MCF 10A (cell line): ENCODE data around the gene GSG1L. TPM values are rescaled to one million over a fixed set of nuclear protein-coding genes. Genes with fewer than 3 reads are reported as not detected.
A peak's percentile ranks its signal among the peaks of the same experiment; 100 is the strongest.

Experiments
- Bru-seq: library from RNA; stranded (reverse); fragments of 400-500 nt; gene quantifications from one replicate; lab custom pipeline; 2021; lab: Mats Ljungman, UMichigan
- BruChase-seq, 2 experiments: library from RNA; stranded (reverse); fragments of 400-500 nt; gene quantifications; one replicate each; lab custom pipeline; 2021; lab: Mats Ljungman, UMichigan
- BruUV-seq: library from RNA; stranded (reverse); fragments of 400-500 nt; replicated peaks from 2 replicates; lab custom pipeline; 2021; lab: Mats Ljungman, UMichigan
- CTCF ChIA-PET: fragments of 300-600 bp; sonication (Branson Sonifier 250); formaldehyde crosslinking; extraction: SDS; loops from one replicate; lab custom pipeline; 2021; ENCODE audit warnings: antibody characterized with exemption, inconsistent platforms; lab: Yijun Ruan, JAX
- POLR2A ChIA-PET: fragments of 300-600, 350-650 bp; sonication (Branson Sonifier 250); formaldehyde crosslinking; extraction: SDS; loops from one replicate; lab custom pipeline; 2020; ENCODE audit warnings: antibody characterized with exemption, inconsistent platforms; lab: Yijun Ruan, JAX
- DNase-seq: peaks from one replicate; pipeline ENCODE4 v3.0.0-alpha.2; 2018; ENCODE audit not compliant: unreplicated experiment
- H3K27ac Mint-ChIP-seq: one replicate; pipeline ENCODE4 v1.8.0; 2022; ENCODE audit warnings: mild to moderate bottlenecking, low read depth, mixed read lengths; ENCODE audit not compliant: unreplicated experiment
- H3K27me3 Mint-ChIP-seq: one replicate; pipeline ENCODE4 v1.8.0; 2022; ENCODE audit warnings: mixed read lengths; ENCODE audit not compliant: insufficient read depth, unreplicated experiment
- H3K36me3 Mint-ChIP-seq: one replicate; pipeline ENCODE4 v1.8.0; 2022; ENCODE audit warnings: mild to moderate bottlenecking, moderate library complexity, mixed read lengths; ENCODE audit not compliant: insufficient read depth, unreplicated experiment
- H3K4me1 Mint-ChIP-seq: one replicate; pipeline ENCODE4 v1.8.0; 2022; ENCODE audit warnings: mixed read lengths; ENCODE audit not compliant: insufficient read depth, unreplicated experiment
- H3K4me3 Mint-ChIP-seq: one replicate; pipeline ENCODE4 v1.8.0; 2022; ENCODE audit warnings: mild to moderate bottlenecking, moderate library complexity, mixed read lengths; ENCODE audit not compliant: unreplicated experiment
- H3K9me3 Mint-ChIP-seq: one replicate; pipeline ENCODE4 v1.8.0; 2022; ENCODE audit warnings: mixed read lengths; ENCODE audit not compliant: unreplicated experiment
- intact Hi-C: fragments of 100-400 bp; cut with micrococcal nuclease; formaldehyde crosslinking; loops from 2 replicates; pipeline ENCODE4 v1.14.1; 2022
- long read RNA-seq: library from polyadenylated mRNA; stranded (forward); transcript quantifications from one replicate; pipeline ENCODE4 v2.0.0, GENCODE V29; 2022
- total RNA-seq: library from RNA; stranded (reverse); gene quantifications from 2 replicates; pipeline ENCODE4 v1.2.3, GENCODE V29; 2022
- TF ChIP-seq, protein P1 (sequence below): fragments of 200-600 bp; IDR thresholded peaks from one replicate; pipeline ENCODE4 v1.8.0; 2022; ENCODE audit warnings: antibody characterized with exemption, mild to moderate bottlenecking; ENCODE audit not compliant: unreplicated experiment

The GSG1L gene
- total RNA-seq: not detected in 2 replicates
- percentile 2 among the genes with signal in this experiment for Bru-seq, nascent RNA
- percentile 3 among the genes with signal in this experiment for BruChase-seq, experiment 1, labeled RNA remaining after a 6-hour chase
- BruChase-seq, experiment 2, labeled RNA remaining after a 2-hour chase: percentile 4 among the genes with signal in this experiment
- long read RNA-seq: 0 reads

DNA sequence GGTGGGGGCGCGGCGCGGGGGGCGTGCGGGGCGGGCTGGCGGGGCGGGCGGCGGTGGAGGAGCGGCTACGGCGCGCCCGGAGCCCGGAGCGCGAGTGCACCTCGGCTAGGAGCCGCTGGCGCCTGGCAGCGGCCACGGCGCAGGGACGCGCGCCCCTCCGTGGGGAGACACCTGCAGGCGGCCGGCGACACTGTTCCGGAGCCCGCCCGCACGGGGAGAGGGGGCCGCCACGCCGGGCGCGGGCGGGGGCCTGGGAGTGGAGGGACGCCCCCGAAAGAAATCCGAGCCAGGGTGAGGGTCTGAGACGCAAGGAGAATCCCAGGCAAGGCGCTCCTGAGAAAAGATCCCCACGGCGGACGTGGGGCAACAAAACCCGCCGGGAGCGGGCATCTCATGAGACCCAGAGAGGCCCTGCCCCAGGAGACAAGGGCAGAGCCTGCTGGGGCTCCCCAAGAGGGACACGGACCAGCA lies at the start of gene GSG1L:
Gene GSG1L, minus strand, starts transcription at position 124 of the 471 bp plus-strand sequence. CDS start 290 bp downstream, outside the sequence.
- H3K36me3 Mint-ChIP-seq: no peaks in the 10 kb centered on the region
- H3K9me3 Mint-ChIP-seq: no peaks in the 10 kb centered on the region
- TF ChIP-seq, protein P1, sequence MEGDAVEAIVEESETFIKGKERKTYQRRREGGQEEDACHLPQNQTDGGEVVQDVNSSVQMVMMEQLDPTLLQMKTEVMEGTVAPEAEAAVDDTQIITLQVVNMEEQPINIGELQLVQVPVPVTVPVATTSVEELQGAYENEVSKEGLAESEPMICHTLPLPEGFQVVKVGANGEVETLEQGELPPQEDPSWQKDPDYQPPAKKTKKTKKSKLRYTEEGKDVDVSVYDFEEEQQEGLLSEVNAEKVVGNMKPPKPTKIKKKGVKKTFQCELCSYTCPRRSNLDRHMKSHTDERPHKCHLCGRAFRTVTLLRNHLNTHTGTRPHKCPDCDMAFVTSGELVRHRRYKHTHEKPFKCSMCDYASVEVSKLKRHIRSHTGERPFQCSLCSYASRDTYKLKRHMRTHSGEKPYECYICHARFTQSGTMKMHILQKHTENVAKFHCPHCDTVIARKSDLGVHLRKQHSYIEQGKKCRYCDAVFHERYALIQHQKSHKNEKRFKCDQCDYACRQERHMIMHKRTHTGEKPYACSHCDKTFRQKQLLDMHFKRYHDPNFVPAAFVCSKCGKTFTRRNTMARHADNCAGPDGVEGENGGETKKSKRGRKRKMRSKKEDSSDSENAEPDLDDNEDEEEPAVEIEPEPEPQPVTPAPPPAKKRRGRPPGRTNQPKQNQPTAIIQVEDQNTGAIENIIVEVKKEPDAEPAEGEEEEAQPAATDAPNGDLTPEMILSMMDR: no peak
- CTCF ChIA-PET: interaction anchor here (0.6 kb wide), 2 partner anchors 138 to 373 kb away, joined by 3 to 4 read pairs; no protein-coding TSS in a partner anchor
- H3K27me3 Mint-ChIP-seq: peaks cover 55% of the 10 kb centered on the region
- H3K27ac Mint-ChIP-seq: no peak within 1 kb of the TSS
- POLR2A ChIA-PET: no interaction called here
- peaks cover 8% of the 10 kb centered on the region for H3K4me1 Mint-ChIP-seq
- DNase-seq: no peak
- no TSS peak for BruUV-seq
- intact Hi-C loops: no loop called here
- H3K4me3 Mint-ChIP-seq: no peak within 1 kb of the TSS

DNA sequence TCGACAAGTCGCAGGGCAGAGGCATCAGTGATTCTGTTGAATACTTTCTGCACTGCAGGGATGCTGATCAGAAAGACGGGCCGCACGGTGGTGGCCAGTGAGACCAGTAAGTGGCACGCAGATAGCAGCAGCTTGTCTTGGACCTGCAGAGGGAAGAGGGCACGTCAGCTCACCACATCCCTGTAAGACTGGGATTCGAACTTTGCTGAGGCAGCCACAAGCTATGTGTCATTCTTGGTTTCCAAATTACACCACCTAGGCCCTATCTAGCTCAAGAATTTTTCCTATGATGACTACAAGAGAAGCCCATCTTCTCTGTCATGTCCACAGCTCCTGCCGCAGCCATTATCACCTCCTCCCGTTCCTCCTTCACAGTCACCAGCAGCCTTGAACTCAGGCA lies 49.4 kb upstream of the GSG1L start:
- intact Hi-C loops: no loop called here

DNA sequence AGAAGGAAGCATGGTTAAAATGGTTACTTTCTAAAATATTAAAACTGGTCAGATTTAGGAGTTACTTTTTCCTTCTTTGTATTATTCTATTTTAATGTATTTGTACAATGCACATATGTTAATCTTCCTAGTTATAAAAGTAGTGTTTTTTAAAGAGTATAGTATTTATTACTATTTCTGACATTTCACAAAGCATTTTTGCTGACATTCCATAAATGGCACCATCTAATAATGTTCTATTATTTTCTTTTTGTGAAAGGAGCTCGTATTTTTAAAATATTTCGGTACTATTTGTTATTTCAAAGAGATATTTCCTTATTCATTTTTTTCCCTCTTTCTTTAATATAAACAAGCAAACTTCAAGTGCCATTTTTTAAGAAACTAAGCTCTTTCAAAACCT lies 47.5 kb upstream of the GSG1L start:
- H3K27me3 Mint-ChIP-seq: no peaks in the 10 kb centered on the region
- intact Hi-C loops: no loop called here
- H3K27ac Mint-ChIP-seq: peak overlapping the region; percentile 57
- CTCF ChIA-PET: no interaction called here
- peaks cover 84% of the 10 kb centered on the region for H3K36me3 Mint-ChIP-seq
- no peak overlapping the region for H3K4me3 Mint-ChIP-seq
- TF ChIP-seq, protein P1: no peak
- POLR2A ChIA-PET: no interaction called here
- DNase-seq: no peak
- H3K9me3 Mint-ChIP-seq: no peaks in the 10 kb centered on the region
- BruUV-seq: no TSS peak
- H3K4me1 Mint-ChIP-seq: no peaks in the 10 kb centered on the region

More for the DNA sequence above, 49.4 kb upstream of the GSG1L start:
- TF ChIP-seq, protein P1: no peak
- no peaks in the 10 kb centered on the region for H3K9me3 Mint-ChIP-seq
- BruUV-seq: no TSS peak
- peaks cover 86% of the 10 kb centered on the region for H3K36me3 Mint-ChIP-seq
- DNase-seq: no peak
- H3K4me3 Mint-ChIP-seq: no peak overlapping the region
- no peak overlapping the region for H3K27ac Mint-ChIP-seq
- no peaks in the 10 kb centered on the region for H3K4me1 Mint-ChIP-seq
- POLR2A ChIA-PET: interaction anchor here (0.6 kb wide), 1 partner anchor 32 kb away, joined by 3 read pairs; no protein-coding TSS in a partner anchor
- no peaks in the 10 kb centered on the region for H3K27me3 Mint-ChIP-seq
- CTCF ChIA-PET: no interaction called here

DNA sequence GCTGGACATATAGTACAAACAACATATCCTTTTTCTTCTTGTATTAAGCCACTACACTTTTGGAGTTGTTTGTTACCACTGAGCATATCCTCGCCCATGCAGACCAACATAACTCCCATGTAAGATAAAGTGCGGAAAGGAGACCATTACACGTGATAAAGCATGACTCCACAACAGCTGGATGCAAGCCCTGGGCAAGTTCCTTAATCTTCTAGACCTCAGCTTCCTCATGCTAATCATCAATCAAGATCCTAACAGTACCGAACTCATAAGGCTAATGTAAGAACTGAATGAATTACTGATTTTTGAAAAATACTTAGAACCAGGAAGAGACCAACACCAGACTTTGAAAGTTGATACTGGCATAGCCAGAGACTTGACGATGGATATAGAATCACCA lies 47.0 kb upstream of the GSG1L start:
- Mint-ChIP-seq H3K4me1 (no peaks in the 10 kb centered on the region), H3K27me3 (no peaks in the 10 kb centered on the region), H3K9me3 (no peaks in the 10 kb centered on the region), H3K36me3 (peaks cover 84% of the 10 kb centered on the region), H3K27ac (peak overlapping the region; percentile 57), H3K4me3 (no peak overlapping the region)
- DNase-seq: no peak
- POLR2A ChIA-PET: no interaction called here
- CTCF ChIA-PET: no interaction called here
- TF ChIP-seq, protein P1: no peak
- BruUV-seq: no TSS peak
- intact Hi-C loops: no loop called here
